ENCODE data around the gene SLC24A4.

DNA sequence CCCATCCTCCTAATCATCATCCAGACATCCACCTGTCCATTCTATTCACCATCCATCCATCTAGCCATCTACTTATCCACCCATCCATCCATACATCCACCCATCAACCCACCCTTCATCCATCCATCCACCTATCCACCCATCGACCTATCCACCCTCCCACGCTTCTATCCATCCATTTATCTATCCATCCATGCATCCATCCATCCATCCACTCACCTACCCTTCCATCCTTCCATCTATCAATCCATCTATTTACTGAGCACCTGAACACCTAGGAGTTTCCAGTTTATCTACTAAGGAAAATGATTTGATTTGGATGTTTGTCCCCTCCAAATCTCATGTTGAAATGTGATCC is 198.1 kb downstream of the SLC24A4 start:
- no peak for TF ChIP-seq POLR2AphosphoS5 (IDR thresholded peaks at IDR 0.05; ENCODE audit: insufficient read depth, low read depth, low read length)
- TF ChIP-seq, protein P1, sequence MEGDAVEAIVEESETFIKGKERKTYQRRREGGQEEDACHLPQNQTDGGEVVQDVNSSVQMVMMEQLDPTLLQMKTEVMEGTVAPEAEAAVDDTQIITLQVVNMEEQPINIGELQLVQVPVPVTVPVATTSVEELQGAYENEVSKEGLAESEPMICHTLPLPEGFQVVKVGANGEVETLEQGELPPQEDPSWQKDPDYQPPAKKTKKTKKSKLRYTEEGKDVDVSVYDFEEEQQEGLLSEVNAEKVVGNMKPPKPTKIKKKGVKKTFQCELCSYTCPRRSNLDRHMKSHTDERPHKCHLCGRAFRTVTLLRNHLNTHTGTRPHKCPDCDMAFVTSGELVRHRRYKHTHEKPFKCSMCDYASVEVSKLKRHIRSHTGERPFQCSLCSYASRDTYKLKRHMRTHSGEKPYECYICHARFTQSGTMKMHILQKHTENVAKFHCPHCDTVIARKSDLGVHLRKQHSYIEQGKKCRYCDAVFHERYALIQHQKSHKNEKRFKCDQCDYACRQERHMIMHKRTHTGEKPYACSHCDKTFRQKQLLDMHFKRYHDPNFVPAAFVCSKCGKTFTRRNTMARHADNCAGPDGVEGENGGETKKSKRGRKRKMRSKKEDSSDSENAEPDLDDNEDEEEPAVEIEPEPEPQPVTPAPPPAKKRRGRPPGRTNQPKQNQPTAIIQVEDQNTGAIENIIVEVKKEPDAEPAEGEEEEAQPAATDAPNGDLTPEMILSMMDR (IDR thresholded peaks at IDR 0.05; ENCODE audit: extremely low read depth in 1 of 2, insufficient read depth in 1 of 2, low read depth in 1 of 2, low read length in 2 of 2) = no peak
- TF ChIP-seq EZH2 (IDR thresholded peaks at IDR 0.05; ENCODE audit: borderline replicate concordance, low read depth, low read length, severe bottlenecking) = no peak
- TF ChIP-seq POLR2A (IDR thresholded peaks at IDR 0.05; ENCODE audit: low read depth, low read length) = no peak

Measured in endothelial cell of umbilical vein (primary cell).